Stimulated activated CD8-positive, alpha-beta memory T cell treated with anti-CD3 and anti-CD28 coated beads, Interleukin-4, amount 100 ng/mL, for 1 hour (primary cell): ENCODE data around the gene AGFG2.
A peak's percentile ranks its signal among the peaks of the same experiment; 100 is the strongest.
"Not testable (repeated sequence)": the region's sequence is repeated elsewhere in the genome, so short reads cannot be mapped to it uniquely, and the experiment has no call there.

Source experiments
- DNase-seq, 2 donors: peaks; one replicate each; pipeline ENCODE4 v3.0.0-alpha.2; 2020; ENCODE audit warnings: low read depth in 2 of 2, low spot score in 1 of 2

Gene AGFG2, protein sequence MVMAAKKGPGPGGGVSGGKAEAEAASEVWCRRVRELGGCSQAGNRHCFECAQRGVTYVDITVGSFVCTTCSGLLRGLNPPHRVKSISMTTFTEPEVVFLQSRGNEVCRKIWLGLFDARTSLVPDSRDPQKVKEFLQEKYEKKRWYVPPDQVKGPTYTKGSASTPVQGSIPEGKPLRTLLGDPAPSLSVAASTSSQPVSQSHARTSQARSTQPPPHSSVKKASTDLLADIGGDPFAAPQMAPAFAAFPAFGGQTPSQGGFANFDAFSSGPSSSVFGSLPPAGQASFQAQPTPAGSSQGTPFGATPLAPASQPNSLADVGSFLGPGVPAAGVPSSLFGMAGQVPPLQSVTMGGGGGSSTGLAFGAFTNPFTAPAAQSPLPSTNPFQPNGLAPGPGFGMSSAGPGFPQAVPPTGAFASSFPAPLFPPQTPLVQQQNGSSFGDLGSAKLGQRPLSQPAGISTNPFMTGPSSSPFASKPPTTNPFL

DNA sequence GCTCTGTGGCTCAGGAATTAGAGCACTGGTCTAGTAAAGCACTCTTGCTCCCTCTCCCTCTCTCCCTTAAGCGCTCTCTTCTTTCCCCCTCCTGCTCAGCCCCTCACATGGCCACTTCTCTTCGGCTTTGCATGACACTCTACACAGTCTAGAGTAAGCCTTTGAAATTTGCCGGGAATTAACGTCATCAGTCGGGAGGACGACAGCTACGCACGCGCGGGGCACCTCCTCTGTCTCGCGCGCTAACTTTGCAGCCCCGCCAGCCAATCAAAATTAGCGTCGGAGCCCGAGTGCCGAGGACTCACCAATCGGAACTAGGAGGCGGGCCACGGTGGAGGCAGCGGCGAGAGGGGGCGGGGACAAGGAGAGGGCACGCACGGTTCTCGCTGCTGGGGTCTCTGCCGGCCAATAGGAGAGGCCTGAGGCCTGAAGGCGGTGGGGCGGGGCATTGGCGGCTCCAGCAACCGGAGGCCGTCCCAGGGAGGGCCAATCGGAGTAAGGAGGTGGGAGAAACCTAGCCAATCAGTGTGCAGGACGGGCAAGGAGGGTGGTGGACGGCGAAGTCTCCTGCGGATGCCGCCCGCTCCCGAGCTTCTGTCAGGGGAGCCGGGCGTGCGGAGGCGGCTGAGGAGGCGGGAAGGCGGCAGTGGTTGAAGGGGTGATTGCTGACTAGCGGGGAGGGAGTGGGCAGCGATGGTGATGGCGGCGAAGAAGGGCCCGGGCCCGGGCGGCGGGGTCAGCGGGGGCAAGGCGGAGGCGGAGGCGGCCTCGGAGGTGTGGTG lies at the start of gene AGFG2:
Gene AGFG2 (plus strand): TSS at position 550 of the 782 bp plus-strand sequence. CDS start 144 bp downstream, at position 694.
- peak; percentile 99 for DNase-seq

DNA sequence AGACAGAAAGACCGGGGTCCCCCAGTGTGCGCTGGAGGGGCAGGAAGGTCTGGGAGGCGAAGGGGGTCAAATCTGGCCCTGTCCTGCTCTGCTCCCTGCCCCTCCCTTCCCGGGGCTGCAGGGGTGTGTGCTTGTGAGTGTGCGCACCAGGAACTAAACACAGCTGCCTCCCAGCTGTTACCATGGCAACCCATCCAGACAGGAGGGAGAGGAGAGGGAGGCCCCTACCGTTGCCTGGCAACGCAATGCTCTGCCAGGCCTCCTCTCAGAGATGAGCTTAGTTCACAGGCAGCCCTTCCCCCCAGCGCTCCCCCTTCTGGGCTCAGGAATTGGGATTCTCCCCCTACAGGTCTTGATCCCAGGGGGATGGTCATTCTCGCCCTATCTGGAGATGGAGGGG lies 49.2 kb upstream of the AGFG2 start:
- DNase-seq, result no peak

DNA sequence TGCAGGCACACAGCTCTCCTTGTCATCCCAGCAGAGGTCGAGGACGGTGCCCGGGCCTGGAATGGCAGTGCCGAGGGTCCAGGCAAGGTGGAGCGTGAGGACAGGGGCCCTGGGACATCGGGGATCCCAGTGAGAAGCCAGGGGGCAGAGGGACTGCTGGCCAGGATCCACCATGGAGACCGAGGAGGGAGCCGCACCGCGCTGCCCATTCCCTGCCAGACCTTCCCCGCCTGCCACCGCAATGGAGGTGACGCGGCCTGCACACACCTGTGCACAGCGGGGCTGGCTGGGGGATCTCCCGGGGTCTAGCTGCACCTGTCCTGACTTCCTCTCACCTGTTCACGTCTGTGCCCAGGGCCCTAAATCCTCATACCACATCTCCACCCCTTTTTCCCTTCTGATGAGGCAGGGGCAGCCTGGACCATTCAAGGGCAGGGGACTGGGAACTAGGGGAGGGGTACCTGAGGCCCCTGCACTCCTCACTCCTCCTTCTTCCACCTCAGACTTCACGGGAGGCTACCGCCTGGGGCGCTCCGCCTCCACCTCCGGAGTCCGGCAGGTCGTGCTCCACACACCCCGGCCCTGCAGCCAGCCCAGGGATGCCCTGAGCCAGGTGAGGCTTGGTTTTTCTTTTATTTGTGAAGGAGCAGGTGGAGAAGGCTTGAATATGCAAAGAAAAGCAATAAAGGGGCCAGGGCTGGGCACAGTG lies 48.4 kb upstream of the AGFG2 start:
- DNase-seq, result no peak

GRCh38 chr7:100491192-100491578 lies 47.8 kb upstream of the AGFG2 start:
- DNase-seq, result no peak

DNA sequence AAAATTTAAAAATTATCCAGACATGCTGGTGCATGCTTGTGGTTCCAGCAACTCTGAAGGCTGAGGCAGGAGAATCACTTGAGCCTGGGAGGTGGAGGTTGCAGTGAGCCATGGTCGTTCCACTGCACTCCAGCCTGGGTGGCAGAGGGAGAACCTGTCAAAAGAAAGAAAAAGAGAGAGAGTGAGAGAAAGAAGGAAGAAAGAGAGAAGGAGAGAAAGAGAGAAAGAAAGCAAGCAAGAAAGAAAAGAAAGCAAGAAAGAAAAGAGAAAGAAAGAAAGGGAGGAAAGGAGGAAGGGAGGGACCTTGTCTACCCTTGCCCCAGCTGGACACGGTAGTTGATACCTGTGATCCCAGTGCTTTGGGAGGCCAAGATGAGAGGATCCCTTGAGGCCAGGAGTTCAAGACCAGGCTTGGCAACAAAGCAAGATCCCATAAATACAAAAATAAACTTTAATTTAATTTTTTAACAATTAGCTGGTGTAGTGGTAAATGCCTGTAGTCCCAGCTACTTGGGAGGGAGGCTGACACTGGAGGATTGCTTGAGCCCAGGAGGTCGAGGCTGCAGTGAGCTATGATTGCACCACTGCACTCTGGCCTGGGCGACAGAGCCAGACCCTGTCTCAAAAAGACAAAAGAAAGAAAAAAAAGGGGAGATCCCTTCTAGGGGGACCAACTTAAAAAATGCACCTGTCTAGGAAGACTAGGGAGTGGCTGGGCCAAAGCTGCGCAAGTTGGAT lies 46.1 kb upstream of the AGFG2 start:
- DNase-seq, result no peak

DNA sequence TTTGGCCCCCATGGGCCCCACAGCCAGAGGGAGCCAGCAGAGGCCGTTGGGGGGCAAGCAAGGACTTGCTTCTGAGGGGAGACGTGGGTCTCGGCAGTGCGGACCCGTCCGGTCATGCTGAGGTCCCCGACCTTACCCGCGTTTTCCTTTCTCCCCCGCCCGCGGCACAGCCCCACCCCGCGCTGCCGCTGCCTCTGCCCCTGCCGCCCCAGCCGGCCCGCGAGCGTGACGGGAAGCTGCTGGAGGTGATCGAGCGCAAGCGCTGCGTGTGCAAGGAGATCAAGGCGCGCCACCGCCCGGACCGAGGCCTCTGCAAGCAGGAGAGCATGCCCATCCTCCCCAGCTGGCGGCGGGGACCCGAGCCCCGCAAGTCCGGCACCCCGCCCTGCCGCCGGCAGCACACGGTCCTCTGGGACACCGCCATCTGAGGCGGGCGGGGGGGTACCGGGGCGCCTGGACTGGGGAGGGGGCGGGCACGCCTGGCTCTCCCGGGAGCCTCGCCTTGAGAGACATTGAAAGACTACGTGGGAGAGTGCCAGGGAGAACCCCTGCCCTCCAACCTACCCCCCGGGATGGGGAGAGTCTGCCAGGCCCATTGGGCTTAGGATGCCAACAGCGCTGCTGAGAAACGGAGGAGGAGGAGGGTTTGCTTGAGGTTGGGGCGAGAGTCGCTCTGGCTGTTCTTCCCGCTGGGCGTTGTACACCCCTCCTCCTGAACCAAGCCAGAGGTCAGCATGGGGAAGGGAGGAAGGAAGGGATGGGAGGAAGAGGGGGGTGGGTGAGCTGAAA lies 45.3 kb upstream of the AGFG2 start:
- no peak for DNase-seq

DNA sequence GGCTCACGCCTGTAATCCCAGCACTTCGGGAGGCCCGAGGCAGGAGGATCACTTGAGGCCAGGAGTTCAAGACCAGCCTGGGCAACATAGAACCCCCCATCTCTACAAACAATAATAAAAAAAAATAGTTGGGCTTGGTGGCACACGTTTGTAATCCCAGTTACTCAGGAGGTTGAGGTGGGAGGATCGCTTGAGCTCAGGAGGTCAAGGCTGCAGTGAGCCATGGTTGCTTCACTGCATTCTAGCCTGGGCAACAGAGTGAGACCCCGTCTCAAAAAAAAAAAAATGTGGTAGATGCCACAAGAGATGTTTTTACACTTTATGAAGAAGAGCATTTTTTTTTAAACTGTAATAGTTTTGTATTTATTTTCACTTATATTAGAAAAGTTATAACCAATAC lies 42.5 kb upstream of the AGFG2 start:
- DNase-seq, result no peak

GRCh38 chr7:100500743-100501142 lies 38.3 kb upstream of the AGFG2 start:
- not testable (repeated sequence) for DNase-seq

GRCh38 chr7:100504031-100504430 lies 35.0 kb upstream of the AGFG2 start:
- DNase-seq, result not testable (repeated sequence)

DNA sequence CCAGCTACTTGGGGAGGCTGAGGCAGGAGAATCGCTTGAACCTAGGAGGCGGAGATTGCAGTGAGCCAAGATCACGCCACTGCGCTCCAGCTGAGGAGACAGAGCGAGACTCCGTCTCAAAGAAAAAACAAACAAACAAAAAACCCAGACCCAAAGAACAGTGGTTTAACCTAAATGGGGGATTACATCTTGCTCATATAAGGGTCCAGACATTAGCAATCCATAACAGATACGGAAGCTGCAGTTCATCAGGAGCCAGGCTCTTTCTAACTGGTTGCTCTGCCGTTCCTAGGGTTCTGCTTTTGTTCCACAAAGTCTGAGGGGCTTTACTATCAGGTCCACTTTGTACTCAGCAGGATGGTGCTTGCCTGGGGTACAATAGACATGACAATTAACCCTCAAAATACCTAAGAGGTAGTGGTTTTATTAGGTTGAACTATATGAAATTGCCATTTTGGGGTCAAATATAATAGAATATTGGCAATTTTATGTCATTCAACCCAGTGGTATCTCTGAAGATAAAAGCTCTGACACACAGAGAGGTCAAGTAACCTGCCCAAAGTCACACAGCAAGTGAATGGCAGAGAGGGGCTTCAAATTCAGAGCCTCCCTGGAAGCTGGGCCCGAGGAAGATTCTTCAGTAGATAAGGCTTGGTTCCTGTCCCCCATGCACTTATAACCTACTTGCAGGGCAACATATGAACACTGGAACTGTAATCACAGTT lies 34.0 kb upstream of the AGFG2 start:
- DNase-seq, result no peak

DNA sequence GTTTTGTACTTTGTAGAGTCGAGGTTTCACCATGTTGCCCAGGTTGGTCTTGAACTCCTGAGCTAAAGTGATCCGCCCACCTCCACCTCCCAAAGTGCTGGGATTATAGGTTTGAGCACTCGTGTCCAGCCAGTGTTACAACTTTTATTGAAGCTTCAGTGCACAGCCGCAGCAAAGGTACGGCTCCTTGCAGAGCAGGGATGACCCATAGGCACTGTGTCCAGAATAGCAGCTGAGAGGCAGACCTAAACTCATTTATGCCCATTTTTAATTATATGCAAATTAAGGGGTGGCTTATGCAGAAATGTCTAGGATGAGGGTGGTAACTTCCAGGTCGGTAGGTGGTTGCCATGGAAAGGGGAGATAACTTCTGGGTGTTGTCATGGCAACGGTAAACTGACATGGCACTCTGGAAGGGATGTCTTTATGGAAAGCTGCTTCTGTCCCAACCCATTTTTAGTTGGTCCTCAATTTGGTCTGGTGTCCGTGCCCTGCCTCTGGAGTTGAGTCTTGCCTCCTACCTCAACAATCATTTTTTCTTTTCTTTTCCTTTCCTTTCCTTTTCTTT lies 32.6 kb upstream of the AGFG2 start:
- no peak for DNase-seq

GRCh38 chr7:100509231-100509630 lies 29.8 kb upstream of the AGFG2 start:
- DNase-seq, result no peak

- DNase-seq, result no peak
Observed at GRCh38 chr7:100510437-100511239, 28.4 kb upstream of the AGFG2 start.

GRCh38 chr7:100513212-100513810 lies 25.7 kb upstream of the AGFG2 start:
- no peak for DNase-seq

GRCh38 chr7:100515072-100515532 lies 23.9 kb upstream of the AGFG2 start:
- no peak for DNase-seq

GRCh38 chr7:100516135-100516812 lies 22.7 kb upstream of the AGFG2 start:
- DNase-seq, result no peak

DNA sequence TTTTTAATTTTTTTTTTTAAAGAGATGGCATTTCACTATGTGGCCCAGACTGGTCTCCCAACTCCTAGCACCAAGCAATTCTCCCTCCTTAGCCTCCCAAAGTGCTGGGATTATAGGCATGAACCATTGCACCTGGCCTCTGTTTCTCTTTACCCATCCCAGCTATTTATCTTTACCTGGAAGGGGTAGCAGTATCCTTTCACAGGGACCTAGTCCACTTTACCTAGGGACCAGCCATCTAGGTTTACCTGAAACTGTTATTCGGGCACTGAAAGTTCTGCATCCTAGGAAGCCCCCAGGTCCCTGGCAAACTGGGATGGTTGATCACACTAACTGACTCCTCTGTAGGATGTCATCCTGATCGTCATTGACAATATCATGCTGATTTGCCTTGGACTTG lies 21.7 kb upstream of the AGFG2 start:
- DNase-seq, result no peak
